ENCODE data around the gene TBC1D16. TPM values are rescaled to one million over a fixed set of nuclear protein-coding genes. Genes with fewer than 3 reads are reported as not detected.
A peak's percentile ranks its signal among the peaks of the same experiment; 100 is the strongest.

TBC1D16 gene
- total RNA-seq, 2 experiments from 2014 or later: 0.38 to 0.74 TPM

DNA sequence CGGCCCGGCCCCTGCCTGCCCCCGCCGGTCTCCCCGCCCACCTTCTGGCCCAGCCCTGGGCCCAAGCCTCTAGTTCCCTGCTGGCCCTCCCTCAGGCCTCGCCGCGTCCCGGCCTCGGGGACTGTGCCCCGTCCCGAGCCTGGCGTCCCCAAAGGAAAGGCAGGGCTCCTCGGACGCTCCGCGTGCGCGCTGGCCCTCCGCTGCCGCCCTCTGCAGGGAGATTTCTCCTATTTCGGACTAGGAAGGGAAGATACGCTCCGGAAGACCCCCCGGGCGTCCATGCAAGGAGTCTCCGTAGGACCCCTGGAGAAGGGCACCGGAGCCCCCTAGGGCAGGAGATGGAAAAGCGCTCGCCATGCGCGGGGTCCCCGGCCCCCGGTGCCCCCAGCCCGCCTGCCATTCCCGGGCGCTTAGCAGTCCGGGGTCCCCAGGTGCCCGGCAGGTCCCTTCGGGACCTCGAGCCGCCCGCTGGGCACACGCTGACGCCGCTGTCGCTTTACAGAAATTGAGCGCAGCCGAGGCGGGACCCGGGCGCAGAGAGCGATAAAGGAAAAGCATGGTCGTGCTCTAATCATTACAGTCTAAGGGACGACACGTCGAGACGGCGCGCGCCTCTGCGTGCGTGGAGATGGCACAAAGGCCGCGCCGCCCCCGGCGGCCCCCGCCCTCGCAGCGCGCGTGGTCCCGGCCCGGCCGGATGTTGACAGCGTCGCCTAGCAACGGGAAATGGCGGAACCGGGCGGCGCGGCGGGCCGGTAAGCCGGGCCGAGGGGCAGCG lies 454 bp upstream of the TBC1D16 start, which contains the start of gene CCDC40:
Gene CCDC40, plus strand, starts transcription at position 706 of the 778 bp plus-strand sequence. Its CDS starts 21 bp downstream, at position 727.
- no peaks in the 10 kb centered on the region for H3K36me3 ChIP-seq (ENCODE audit: insufficient read depth, low read length)
- peak; percentile 57 for DNase-seq (ENCODE audit: low spot score)
- H2AFZ ChIP-seq (ENCODE audit: low read length): peak within 1 kb of the TSS; percentile 36
- H4K20me1 ChIP-seq (ENCODE audit: insufficient read depth, low read length): no peaks in the 10 kb centered on the region
- CTCF ChIA-PET (ENCODE audit: unreplicated experiment): no interaction called here
- peaks cover 5% of the 10 kb centered on the region for H3K4me1 ChIP-seq (ENCODE audit: insufficient read depth, low read length, poor library complexity, severe bottlenecking)
- POLR2A ChIA-PET: no interaction called here
- no TSS peak for BruUV-seq (replicated peaks)
- TF ChIP-seq, protein P1, sequence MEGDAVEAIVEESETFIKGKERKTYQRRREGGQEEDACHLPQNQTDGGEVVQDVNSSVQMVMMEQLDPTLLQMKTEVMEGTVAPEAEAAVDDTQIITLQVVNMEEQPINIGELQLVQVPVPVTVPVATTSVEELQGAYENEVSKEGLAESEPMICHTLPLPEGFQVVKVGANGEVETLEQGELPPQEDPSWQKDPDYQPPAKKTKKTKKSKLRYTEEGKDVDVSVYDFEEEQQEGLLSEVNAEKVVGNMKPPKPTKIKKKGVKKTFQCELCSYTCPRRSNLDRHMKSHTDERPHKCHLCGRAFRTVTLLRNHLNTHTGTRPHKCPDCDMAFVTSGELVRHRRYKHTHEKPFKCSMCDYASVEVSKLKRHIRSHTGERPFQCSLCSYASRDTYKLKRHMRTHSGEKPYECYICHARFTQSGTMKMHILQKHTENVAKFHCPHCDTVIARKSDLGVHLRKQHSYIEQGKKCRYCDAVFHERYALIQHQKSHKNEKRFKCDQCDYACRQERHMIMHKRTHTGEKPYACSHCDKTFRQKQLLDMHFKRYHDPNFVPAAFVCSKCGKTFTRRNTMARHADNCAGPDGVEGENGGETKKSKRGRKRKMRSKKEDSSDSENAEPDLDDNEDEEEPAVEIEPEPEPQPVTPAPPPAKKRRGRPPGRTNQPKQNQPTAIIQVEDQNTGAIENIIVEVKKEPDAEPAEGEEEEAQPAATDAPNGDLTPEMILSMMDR (conservative IDR thresholded peaks at IDR 0.05; ENCODE audit: low read length): peak; percentile 39
- no peak for TF ChIP-seq EZH2phosphoT487 (IDR thresholded peaks at IDR 0.05; ENCODE audit: borderline replicate concordance, low read depth, low read length)
- no peaks in the 10 kb centered on the region for H3K79me2 ChIP-seq (ENCODE audit: insufficient read depth, low read depth, low read length)
- H3K9me2 ChIP-seq (ENCODE audit: insufficient read depth, low read length): no peaks in the 10 kb centered on the region
- H3K4me2 ChIP-seq (ENCODE audit: low read length): peak within 1 kb of the TSS; percentile 71
- H3K27ac ChIP-seq (ENCODE audit: low read depth, low read length, poor library complexity, severe bottlenecking): no peak within 1 kb of the TSS
- no peaks in the 10 kb centered on the region for H3K9me3 ChIP-seq (ENCODE audit: low read length)
- intact Hi-C loops (cut with micrococcal nuclease; ENCODE audit: unreplicated experiment): no loop called here
- H3K4me3 ChIP-seq (ENCODE audit: low read depth, low read length, poor library complexity, severe bottlenecking): peak within 1 kb of the TSS; percentile 62

DNA sequence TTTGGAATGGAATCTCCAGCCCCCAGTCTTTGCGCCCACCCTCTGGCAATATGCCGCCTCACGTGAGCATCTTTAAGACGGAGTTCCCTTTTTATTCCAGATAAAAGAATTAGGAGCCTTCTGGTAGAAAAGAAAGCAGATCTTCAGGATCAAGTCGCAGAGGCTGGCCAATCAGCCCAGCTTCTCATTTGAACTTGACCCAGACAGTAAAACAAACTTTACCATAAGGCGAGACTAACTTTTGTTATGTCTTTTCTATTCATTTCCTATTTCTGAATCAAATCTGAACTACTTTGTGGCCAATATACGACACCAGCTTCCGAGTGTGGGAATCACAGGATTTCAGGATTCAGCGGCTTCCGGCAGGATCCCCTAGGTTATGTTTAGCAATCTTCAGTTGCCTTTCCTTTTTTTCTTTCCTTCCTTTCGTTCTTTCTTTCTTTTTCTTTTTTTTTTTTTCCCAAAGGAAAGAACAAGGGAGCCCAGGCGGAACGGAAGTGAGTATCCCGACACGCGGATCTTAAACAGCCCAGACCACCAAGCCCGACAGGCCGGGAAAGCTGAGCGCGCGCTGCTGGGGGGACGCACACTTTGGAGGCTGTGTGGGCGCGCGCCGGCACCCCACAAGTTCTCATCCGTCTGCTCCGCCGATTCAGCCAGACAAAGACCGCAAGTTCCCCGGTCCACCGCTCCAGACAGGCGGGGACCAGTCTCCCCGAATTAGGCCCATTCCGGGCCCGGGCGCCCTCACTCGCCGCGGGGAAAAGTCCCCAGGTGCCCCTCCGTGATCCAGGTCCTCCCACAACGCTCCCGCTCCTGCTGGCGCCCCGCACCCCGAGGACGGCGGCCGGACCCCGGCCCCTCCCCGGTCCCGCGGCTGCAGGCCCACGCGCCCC lies 633 bp downstream of the TBC1D16 start:
- no peaks in the 10 kb centered on the region for H3K79me2 ChIP-seq (ENCODE audit: insufficient read depth, low read depth, low read length)
- no peaks in the 10 kb centered on the region for H3K36me3 ChIP-seq (ENCODE audit: insufficient read depth, low read length)
- TF ChIP-seq, protein P1 (conservative IDR thresholded peaks at IDR 0.05; ENCODE audit: low read length): no peak
- no peak for TF ChIP-seq EZH2phosphoT487 (IDR thresholded peaks at IDR 0.05; ENCODE audit: borderline replicate concordance, low read depth, low read length)
- CTCF ChIA-PET (ENCODE audit: unreplicated experiment): no interaction called here
- peaks cover 5% of the 10 kb centered on the region for H3K4me1 ChIP-seq (ENCODE audit: insufficient read depth, low read length, poor library complexity, severe bottlenecking)
- DNase-seq (ENCODE audit: low spot score): no peak
- peak overlapping the region; percentile 30; the same call in 1 of the 2 replicates for H3K4me2 ChIP-seq (ENCODE audit: low read length)
- H2AFZ ChIP-seq (ENCODE audit: low read length): no peak overlapping the region
- POLR2A ChIA-PET: no interaction called here
- intact Hi-C loops (cut with micrococcal nuclease; ENCODE audit: unreplicated experiment): no loop called here
- no TSS peak for BruUV-seq (replicated peaks)
- no peaks in the 10 kb centered on the region for H3K9me3 ChIP-seq (ENCODE audit: low read length)
- H3K9me2 ChIP-seq (ENCODE audit: insufficient read depth, low read length): no peaks in the 10 kb centered on the region
- no peak overlapping the region for H3K27ac ChIP-seq (ENCODE audit: low read depth, low read length, poor library complexity, severe bottlenecking)
- peak overlapping the region; percentile 27 for H3K4me3 ChIP-seq (ENCODE audit: low read depth, low read length, poor library complexity, severe bottlenecking)
- no peaks in the 10 kb centered on the region for H4K20me1 ChIP-seq (ENCODE audit: insufficient read depth, low read length)

Data from OCI-LY7 (cell line).